Ishikawa (cell line): ENCODE results near the gene CNKSR2.

Experiments
- CEBPB ChIP-seq: IDR thresholded peaks from 2 replicates; pipeline ENCODE4 v1.6.1; 2012
- CREB1 ChIP-seq: IDR thresholded peaks from 2 replicates; pipeline ENCODE4 v1.6.1; 2012; ENCODE audit warnings: low read depth
- EGR1 ChIP-seq: IDR thresholded peaks from 2 replicates; pipeline ENCODE4 v1.6.1; 2012
- EP300 ChIP-seq: IDR thresholded peaks from 2 replicates; pipeline ENCODE4 v1.6.1; 2012; ENCODE audit warnings: borderline replicate concordance
- FOXM1 ChIP-seq: IDR thresholded peaks from 2 replicates; pipeline ENCODE4 v1.6.1; 2012; ENCODE audit warnings: low read depth, borderline replicate concordance
- NFIC ChIP-seq: IDR thresholded peaks from 2 replicates; pipeline ENCODE4 v1.6.1; 2012
- RAD21 ChIP-seq: IDR thresholded peaks from 2 replicates; pipeline ENCODE4 v1.6.1; 2012; ENCODE audit warnings: low read depth
- TAF1 ChIP-seq: IDR thresholded peaks from 2 replicates; pipeline ENCODE4 v1.6.1; 2012; ENCODE audit warnings: low read depth, mild to moderate bottlenecking
- TCF12 ChIP-seq: IDR thresholded peaks from 2 replicates; pipeline ENCODE4 v1.6.1; 2012; ENCODE audit warnings: low read depth
- TEAD4 ChIP-seq: IDR thresholded peaks from 2 replicates; pipeline ENCODE4 v1.6.1; 2012
- YY1 ChIP-seq: IDR thresholded peaks from 2 replicates; pipeline ENCODE4 v1.6.1; 2012; ENCODE audit warnings: low read depth
- ZBTB7A ChIP-seq: IDR thresholded peaks from 2 replicates; pipeline ENCODE4 v1.6.1; 2012; ENCODE audit warnings: low read depth
- TF ChIP-seq, protein P1 (sequence below): IDR thresholded peaks from 2 replicates; pipeline ENCODE4 v1.6.1; 2012; ENCODE audit warnings: low read depth, mild to moderate bottlenecking
- TF ChIP-seq, protein P2 (sequence below): IDR thresholded peaks from 2 replicates; pipeline ENCODE4 v1.6.1; 2012
- TF ChIP-seq, protein P3 (sequence below): IDR thresholded peaks from 2 replicates; pipeline ENCODE4 v1.6.1; 2012

CNKSR2 gene

GRCh38 chrX:21384178-21384577, 10.0 kb downstream of the CNKSR2 start:
- TF ChIP-seq NFIC = no peak
- TF ChIP-seq EGR1 = no peak
- no peak for TF ChIP-seq EP300
- no peak for TF ChIP-seq TAF1
- TF ChIP-seq TEAD4 = no peak
- TF ChIP-seq, protein P1, sequence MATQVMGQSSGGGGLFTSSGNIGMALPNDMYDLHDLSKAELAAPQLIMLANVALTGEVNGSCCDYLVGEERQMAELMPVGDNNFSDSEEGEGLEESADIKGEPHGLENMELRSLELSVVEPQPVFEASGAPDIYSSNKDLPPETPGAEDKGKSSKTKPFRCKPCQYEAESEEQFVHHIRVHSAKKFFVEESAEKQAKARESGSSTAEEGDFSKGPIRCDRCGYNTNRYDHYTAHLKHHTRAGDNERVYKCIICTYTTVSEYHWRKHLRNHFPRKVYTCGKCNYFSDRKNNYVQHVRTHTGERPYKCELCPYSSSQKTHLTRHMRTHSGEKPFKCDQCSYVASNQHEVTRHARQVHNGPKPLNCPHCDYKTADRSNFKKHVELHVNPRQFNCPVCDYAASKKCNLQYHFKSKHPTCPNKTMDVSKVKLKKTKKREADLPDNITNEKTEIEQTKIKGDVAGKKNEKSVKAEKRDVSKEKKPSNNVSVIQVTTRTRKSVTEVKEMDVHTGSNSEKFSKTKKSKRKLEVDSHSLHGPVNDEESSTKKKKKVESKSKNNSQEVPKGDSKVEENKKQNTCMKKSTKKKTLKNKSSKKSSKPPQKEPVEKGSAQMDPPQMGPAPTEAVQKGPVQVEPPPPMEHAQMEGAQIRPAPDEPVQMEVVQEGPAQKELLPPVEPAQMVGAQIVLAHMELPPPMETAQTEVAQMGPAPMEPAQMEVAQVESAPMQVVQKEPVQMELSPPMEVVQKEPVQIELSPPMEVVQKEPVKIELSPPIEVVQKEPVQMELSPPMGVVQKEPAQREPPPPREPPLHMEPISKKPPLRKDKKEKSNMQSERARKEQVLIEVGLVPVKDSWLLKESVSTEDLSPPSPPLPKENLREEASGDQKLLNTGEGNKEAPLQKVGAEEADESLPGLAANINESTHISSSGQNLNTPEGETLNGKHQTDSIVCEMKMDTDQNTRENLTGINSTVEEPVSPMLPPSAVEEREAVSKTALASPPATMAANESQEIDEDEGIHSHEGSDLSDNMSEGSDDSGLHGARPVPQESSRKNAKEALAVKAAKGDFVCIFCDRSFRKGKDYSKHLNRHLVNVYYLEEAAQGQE = no peak
- TF ChIP-seq RAD21 = no peak
- TF ChIP-seq, protein P2, sequence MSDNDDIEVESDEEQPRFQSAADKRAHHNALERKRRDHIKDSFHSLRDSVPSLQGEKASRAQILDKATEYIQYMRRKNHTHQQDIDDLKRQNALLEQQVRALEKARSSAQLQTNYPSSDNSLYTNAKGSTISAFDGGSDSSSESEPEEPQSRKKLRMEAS = no peak
- no peak for TF ChIP-seq TCF12
- no peak for TF ChIP-seq CREB1
- TF ChIP-seq, protein P3, sequence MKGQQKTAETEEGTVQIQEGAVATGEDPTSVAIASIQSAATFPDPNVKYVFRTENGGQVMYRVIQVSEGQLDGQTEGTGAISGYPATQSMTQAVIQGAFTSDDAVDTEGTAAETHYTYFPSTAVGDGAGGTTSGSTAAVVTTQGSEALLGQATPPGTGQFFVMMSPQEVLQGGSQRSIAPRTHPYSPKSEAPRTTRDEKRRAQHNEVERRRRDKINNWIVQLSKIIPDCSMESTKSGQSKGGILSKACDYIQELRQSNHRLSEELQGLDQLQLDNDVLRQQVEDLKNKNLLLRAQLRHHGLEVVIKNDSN = no peak
- TF ChIP-seq FOXM1 = no peak
- no peak for TF ChIP-seq ZBTB7A
- no peak for TF ChIP-seq CEBPB
- TF ChIP-seq YY1 = no peak

DNA sequence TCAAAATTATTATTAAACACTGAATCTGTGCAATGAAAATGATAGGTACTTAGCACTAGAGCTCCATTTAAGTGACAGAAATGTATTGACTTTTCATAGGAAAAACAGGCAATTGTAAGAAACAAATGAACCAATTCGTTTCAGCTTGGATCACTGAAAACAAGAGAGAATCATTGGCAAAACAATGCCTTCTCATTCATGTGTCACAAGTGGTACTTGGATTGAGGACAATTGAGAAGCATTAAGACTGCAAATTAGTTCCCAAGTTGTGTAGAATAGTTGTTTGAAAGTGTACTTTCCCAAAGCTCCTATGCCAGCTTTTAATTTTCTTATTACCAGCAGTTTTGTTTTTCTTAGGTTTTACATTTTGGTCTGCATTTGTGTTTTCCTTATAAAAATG, 20.6 kb downstream of the CNKSR2 start:
- no peak for TF ChIP-seq CREB1
- TF ChIP-seq, protein P3 = no peak

DNA sequence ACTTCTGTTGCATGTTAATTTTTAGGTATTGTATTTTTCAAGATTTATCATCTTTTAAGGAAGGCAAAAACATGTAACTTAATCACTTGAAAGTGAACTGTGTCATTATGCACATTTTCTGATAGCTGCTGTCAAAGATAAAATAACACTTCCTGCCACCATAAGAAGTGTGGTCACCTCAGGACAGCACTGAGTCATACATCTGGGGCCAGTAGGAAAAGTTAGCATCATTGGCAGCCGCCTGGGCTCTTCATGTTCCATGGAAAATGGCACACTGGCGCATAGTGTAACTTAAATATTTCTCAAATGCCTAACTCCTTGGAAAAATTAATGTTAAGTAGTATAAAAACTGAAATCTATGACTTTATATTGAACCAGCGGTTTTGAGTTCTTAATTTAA, 24.2 kb downstream of the CNKSR2 start:
- TF ChIP-seq NFIC = no peak

GRCh38 chrX:21400408-21401121, 26.3 kb downstream of the CNKSR2 start:
- TF ChIP-seq EP300 (no peak), YY1 (no peak), TCF12 (no peak), TEAD4 (no peak), FOXM1 (no peak), RAD21 (no peak), TAF1 (no peak), CREB1 (no peak), EGR1 (no peak), ZBTB7A (no peak), NFIC (no peak), CEBPB (no peak)
- TF ChIP-seq, protein P1 = no peak
- TF ChIP-seq, protein P3 = no peak
- TF ChIP-seq, protein P2 = no peak

GRCh38 chrX:21408307-21408706, 34.1 kb downstream of the CNKSR2 start:
- TF ChIP-seq YY1 (no peak), EP300 (no peak)

- TF ChIP-seq, protein P3 = no peak
- TF ChIP-seq TEAD4 (no peak), CREB1 (no peak), TCF12 (no peak), EGR1 (no peak), FOXM1 (no peak)
Measured at GRCh38 chrX:21408788-21409187, 34.6 kb downstream of the CNKSR2 start.
